ENCODE measurements around the gene NUMB.

The NUMB gene

DNA sequence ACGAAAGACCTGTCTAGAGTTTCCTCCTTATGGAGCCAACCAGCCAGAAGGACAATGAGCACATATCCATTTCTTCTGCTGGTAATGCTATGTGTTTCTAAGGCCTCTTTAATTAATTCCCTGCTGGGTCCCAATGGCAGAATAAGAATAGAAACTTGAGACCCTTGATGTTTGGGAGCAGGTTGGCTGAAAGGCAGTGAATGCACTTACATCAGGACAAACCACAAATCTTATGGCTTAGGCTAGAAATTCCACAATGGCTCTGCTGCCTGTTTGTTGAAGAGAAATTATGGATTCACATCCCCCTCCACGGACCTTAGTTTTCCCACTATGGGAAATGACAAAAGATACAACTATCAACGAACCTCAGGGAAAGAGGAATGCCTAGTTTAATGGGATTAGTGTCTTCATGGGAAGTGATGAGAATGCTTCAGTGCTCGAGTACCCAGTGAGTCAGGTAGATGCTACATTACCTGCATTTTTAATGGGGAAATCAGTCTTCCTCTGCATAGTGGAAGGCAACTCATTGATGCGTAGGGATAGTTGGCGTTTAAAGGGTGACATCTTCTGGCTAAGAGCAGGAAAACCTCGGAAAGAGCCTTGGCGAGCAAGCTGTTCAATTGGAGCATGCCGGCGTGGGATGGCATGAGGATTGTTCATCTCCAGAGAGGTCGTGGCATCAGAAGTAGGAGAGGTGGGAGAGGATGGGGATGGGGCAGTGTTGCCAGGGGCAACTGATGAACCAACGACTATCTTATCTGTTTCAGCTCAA lies 174.6 kb downstream of the NUMB start:
- TF ChIP-seq, protein P1, sequence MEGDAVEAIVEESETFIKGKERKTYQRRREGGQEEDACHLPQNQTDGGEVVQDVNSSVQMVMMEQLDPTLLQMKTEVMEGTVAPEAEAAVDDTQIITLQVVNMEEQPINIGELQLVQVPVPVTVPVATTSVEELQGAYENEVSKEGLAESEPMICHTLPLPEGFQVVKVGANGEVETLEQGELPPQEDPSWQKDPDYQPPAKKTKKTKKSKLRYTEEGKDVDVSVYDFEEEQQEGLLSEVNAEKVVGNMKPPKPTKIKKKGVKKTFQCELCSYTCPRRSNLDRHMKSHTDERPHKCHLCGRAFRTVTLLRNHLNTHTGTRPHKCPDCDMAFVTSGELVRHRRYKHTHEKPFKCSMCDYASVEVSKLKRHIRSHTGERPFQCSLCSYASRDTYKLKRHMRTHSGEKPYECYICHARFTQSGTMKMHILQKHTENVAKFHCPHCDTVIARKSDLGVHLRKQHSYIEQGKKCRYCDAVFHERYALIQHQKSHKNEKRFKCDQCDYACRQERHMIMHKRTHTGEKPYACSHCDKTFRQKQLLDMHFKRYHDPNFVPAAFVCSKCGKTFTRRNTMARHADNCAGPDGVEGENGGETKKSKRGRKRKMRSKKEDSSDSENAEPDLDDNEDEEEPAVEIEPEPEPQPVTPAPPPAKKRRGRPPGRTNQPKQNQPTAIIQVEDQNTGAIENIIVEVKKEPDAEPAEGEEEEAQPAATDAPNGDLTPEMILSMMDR (IDR thresholded peaks at IDR 0.05) = no peak
- H2AFZ ChIP-seq = no peak overlapping the region
- H3K4me1 ChIP-seq = no peaks in the 10 kb centered on the region
- no peaks in the 10 kb centered on the region for H3K36me3 ChIP-seq (ENCODE audit: control insufficient read depth, insufficient read depth, low read length)
- no peaks in the 10 kb centered on the region for H3K79me2 ChIP-seq
- H3K4me2 ChIP-seq (ENCODE audit: low read length) = no peak overlapping the region
- no peak overlapping the region for H3K4me3 ChIP-seq (ENCODE audit: low read depth, low read length)
- H3K9ac ChIP-seq = no peak overlapping the region
- no peak overlapping the region for H3K27ac ChIP-seq
- H3K9me3 ChIP-seq (ENCODE audit: control insufficient read depth, low read length) = no peaks in the 10 kb centered on the region
- H3K27me3 ChIP-seq (ENCODE audit: control insufficient read depth, insufficient read depth, low read length) = no peaks in the 10 kb centered on the region

DNA sequence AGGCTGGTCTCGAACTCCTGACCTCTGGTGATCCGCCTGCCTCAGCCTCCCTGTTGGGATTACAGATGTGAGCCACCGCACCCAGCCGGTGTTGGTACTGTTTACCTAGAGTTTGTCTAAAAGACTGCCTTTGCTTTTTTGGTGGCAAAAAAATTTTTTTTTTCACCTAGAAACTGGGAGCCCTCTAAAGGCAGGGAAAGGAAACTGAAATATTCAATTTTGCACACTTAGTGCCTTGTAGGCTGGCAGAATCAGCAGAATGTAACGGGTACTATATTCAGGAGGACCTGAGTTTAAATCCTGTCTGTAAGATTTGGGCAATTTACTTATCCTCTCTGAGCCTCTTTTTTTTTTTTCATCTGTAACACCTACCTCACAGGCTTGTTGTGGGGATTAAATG lies 177.4 kb downstream of the NUMB start:
- H3K36me3 ChIP-seq (ENCODE audit: control insufficient read depth, insufficient read depth, low read length) = no peaks in the 10 kb centered on the region
- H2AFZ ChIP-seq = no peak overlapping the region

DNA sequence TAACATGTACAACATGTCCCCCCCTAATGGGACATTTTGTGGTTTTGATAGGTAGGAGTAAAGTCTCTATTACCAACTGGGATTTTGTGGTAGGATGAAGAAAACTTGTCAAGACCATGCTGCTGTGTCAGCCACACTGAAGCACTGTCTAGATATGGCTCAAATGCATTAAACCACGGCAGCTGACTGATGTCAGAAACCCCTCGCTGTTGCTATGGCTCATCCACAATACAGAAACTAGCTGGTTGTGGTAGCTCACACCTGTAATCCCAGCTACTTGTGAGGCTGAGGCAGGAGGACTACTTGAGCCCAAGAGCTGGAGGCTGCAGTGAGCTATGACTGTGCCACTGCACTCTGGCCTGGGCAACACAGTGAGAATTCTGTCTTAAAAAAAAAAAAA lies 181.0 kb downstream of the NUMB start:
- H3K4me2 ChIP-seq (ENCODE audit: low read length) = no peak overlapping the region
- H2AFZ ChIP-seq = no peak overlapping the region
- H3K4me3 ChIP-seq (ENCODE audit: low read depth, low read length) = no peak overlapping the region
- no peak overlapping the region for H3K27ac ChIP-seq
- H3K27me3 ChIP-seq (ENCODE audit: control insufficient read depth, insufficient read depth, low read length) = no peaks in the 10 kb centered on the region
- no peaks in the 10 kb centered on the region for H3K9me3 ChIP-seq (ENCODE audit: control insufficient read depth, low read length)
- TF ChIP-seq, protein P1 (IDR thresholded peaks at IDR 0.05) = no peak
- no peaks in the 10 kb centered on the region for H3K4me1 ChIP-seq
- no peak overlapping the region for H3K9ac ChIP-seq
- no peaks in the 10 kb centered on the region for H3K36me3 ChIP-seq (ENCODE audit: control insufficient read depth, insufficient read depth, low read length)
- no peaks in the 10 kb centered on the region for H3K79me2 ChIP-seq

More for the DNA sequence above, 177.4 kb downstream of the NUMB start:
- Histone ChIP-seq H3K4me3 (ENCODE audit: low read depth, low read length) (no peak overlapping the region), H3K4me1 (no peaks in the 10 kb centered on the region), H3K27me3 (ENCODE audit: control insufficient read depth, insufficient read depth, low read length) (no peaks in the 10 kb centered on the region), H3K4me2 (ENCODE audit: low read length) (no peak overlapping the region), H3K9me3 (ENCODE audit: control insufficient read depth, low read length) (no peaks in the 10 kb centered on the region), H3K27ac (no peak overlapping the region), H3K9ac (no peak overlapping the region), H3K79me2 (no peaks in the 10 kb centered on the region)
- TF ChIP-seq, protein P1 (IDR thresholded peaks at IDR 0.05) = no peak

DNA sequence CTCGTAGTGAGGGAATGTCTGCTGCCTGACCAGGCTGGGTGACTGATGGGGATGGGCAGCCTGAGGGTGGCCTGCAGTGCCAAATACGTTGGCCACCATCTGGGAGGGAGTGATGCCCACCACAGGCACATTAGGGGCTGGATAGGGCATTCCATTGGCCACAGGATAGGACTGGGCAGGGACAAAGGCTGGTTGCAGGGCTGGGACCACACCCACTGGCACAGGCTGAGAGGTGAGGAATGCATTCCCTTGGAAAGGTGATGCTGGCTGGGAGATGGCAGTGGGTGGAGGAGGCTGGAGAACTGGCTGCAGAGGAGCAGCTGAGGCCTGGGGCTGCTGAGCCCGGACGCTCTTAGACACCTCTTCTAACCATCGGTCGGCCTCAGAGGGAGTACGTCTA lies 181.5 kb downstream of the NUMB start:
- no peak overlapping the region for H3K4me2 ChIP-seq (ENCODE audit: low read length)
- H3K4me3 ChIP-seq (ENCODE audit: low read depth, low read length) = no peak overlapping the region
- H3K4me1 ChIP-seq = no peaks in the 10 kb centered on the region
- no peaks in the 10 kb centered on the region for H3K9me3 ChIP-seq (ENCODE audit: control insufficient read depth, low read length)
- H2AFZ ChIP-seq = no peak overlapping the region
- H3K9ac ChIP-seq = no peak overlapping the region
- no peaks in the 10 kb centered on the region for H3K27me3 ChIP-seq (ENCODE audit: control insufficient read depth, insufficient read depth, low read length)
- TF ChIP-seq, protein P1 (IDR thresholded peaks at IDR 0.05) = no peak
- H3K79me2 ChIP-seq = no peaks in the 10 kb centered on the region
- H3K27ac ChIP-seq = no peak overlapping the region
- H3K36me3 ChIP-seq (ENCODE audit: control insufficient read depth, insufficient read depth, low read length) = no peaks in the 10 kb centered on the region

DNA sequence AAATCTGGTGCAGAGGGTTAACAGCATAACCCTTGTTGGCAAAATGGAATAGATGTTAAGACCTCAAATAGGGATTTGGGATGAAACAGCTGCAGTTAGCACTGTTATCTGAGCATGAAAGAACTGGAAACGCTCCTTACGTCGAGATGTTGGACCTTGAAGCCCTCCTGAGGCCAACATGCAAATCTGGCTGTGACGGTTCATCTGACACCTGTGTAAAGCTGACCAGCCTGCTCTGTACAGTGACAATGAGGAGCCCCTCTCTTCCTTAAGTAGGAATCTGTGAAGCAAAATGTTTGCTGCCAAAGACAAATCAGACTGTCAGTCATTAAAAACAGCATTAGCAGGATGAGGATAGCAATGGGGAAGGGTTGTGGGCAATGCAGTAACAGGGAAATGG lies 184.5 kb downstream of the NUMB start:
- Histone ChIP-seq H3K4me3 (ENCODE audit: low read depth, low read length) (no peak overlapping the region), H3K79me2 (no peaks in the 10 kb centered on the region), H3K27ac (no peak overlapping the region), H3K27me3 (ENCODE audit: control insufficient read depth, insufficient read depth, low read length) (no peaks in the 10 kb centered on the region), H3K9me3 (ENCODE audit: control insufficient read depth, low read length) (no peaks in the 10 kb centered on the region), H3K36me3 (ENCODE audit: control insufficient read depth, insufficient read depth, low read length) (no peaks in the 10 kb centered on the region), H3K4me1 (peaks cover 4% of the 10 kb centered on the region), H2AFZ (no peak overlapping the region), H3K4me2 (ENCODE audit: low read length) (no peak overlapping the region), H3K9ac (no peak overlapping the region)
- TF ChIP-seq, protein P1 (IDR thresholded peaks at IDR 0.05) = no peak

Measured in parathyroid adenoma (tissue), 2 donors.